Measurements from ENCODE around the gene MCHR1.
"Not testable (repeated sequence)": the region's sequence is repeated elsewhere in the genome, so short reads cannot be mapped to it uniquely, and the experiment has no call there.

Gene MCHR1

DNA sequence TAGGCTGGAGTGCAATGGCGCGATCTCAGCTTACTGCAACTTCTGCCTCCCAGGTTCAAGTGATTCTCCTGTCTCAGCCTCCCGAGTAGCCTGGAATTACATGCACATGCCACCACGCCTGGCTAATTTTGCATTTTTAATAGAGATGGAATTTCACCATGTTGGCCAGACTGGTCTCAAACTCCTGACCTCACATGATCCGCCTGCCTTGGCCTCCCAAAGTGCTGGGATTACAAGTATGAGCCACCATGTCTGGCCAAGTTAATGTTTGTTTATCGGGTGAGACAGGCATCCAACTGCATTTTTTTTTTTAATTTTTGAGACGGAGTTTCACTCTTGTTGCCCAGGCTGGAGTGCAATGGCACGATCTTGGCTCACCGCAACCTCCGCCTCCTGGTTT is 22.6 kb upstream of the MCHR1 start:
- not testable (repeated sequence) for DNase-seq (ENCODE audit: low read depth)

DNA sequence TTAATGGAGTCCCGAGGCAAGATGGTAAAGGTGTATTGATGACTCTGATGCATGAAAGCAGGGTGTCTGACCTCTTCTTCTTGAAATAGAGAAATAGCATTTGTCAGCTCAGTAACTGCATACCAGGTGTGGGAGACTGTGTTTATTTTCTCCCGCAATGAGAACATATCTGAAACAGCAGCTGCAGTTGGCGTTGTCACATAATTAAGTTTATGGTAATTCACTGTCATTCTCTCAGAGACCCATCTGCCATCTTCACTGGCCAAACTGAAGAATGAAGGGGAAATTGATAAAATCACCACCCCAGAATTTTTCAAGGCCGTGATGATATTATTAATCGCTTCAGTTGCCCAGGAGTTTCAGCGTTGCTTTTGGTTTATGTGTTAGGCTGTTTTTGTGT is 20.1 kb upstream of the MCHR1 start:
- no peak for DNase-seq (ENCODE audit: low read depth)

- DNase-seq (ENCODE audit: low read depth), result no peak
Measured at GRCh38 chr22:40660730-40661129, 18.6 kb upstream of the MCHR1 start.

DNA sequence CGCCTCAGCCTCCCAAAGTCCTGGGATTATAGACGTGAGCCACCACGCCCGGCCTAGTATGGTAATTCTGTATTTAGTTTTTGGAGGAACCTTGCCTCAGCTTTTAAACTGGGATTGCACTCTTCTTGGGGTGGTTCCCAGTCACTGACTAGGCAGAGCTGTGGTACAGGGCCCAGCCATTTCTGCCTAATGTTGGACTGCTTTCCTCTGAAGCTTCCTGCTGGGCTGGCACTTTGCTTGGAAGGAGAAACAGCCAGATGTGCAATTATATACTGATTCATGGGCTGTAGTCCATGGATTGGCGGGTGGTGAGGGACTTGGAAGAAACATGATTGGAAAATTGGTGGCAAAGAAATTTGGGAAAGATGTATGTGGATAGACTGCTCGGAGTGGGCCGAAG is 17.6 kb upstream of the MCHR1 start:
- no peak for DNase-seq (ENCODE audit: low read depth)

DNA sequence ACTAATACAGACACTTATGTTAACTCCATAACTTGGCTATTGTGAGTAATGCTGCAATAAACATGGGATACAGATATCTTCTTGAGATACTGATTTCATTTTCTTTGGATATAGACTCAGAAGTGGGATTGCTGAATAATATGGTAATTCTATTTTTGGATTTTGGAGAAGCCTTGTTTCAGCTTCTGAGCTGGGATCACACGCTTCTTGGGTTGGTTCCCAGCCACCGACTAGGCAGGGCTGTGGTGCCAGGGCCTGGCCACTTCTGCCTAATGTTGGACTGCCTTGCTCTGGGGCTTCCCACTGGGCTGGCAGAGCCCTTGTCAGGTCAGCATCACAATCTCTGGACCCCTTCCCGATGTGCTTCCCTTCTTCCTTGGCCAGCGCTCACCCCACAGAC is 14.0 kb upstream of the MCHR1 start:
- no peak for DNase-seq (ENCODE audit: low read depth)

- no peak for DNase-seq (ENCODE audit: low read depth)
Measured at GRCh38 chr22:40666151-40666848, 13.0 kb upstream of the MCHR1 start.

DNA sequence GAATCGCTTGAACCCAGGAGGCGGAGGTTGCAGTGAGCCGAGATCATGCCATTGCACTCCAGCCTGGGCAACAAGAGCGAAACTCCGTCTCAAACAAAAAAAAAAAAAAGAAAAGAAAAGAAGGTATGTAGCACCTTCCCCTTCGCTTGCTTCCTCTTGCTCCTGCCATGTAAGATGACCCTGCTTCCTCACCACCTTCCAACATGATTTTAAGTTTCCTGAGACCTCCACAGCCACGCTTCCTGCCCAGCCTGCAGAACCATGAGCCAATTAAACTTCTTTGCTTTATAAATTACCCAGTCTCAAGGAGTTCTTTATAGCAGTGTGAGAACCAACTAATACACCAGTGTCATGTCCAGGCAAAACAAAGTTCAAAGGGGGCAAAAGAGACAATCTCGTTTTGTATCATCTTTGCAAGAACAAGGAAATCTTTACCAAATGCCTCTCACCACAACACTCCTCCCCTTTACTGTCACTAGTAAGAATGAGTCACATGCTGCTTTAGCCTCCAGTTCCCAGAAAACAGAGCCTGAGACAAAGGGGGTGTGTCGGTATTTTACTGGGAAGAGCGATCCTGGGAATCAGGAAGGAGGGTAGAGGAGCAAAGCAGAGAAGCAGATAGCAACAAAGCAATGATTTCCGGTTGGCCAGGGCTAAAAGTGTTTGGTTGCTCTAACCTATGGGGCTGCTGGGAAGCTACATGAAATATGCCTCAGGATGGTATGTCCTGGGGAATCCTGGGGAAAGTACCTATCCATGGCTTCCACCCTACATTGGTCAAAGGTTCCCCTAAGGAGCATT is 10.5 kb upstream of the MCHR1 start:
- DNase-seq (ENCODE audit: low read depth), result no peak

- DNase-seq (ENCODE audit: low read depth), result no peak
Measured at GRCh38 chr22:40670058-40670457, 9.2 kb upstream of the MCHR1 start.

DNA sequence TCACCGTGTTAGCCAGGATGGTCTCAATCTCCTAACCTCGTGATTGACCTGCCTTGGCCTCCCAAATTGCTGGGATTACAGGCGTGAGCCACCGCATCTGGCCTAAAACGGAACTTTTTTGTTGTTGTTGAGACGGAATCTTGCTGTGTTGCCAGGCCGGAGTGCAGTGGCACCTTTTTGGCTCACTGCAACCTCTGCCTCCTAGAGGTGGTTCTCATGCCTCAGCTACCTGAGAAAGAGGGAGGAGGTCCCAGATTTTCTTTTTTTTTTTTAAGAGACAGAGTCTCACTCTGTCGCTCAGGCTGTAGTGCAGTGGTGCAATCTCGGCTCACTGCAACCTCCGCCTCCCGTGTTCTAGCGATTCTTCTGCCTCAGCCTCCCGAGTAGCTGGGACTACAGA is 7.9 kb upstream of the MCHR1 start:
- DNase-seq (ENCODE audit: low read depth), result no peak

- DNase-seq (ENCODE audit: low read depth), result no peak
Measured at GRCh38 chr22:40671796-40672360, 7.4 kb upstream of the MCHR1 start.

- no peak for DNase-seq (ENCODE audit: low read depth)
Measured at GRCh38 chr22:40673017-40673416, 6.3 kb upstream of the MCHR1 start.

DNA sequence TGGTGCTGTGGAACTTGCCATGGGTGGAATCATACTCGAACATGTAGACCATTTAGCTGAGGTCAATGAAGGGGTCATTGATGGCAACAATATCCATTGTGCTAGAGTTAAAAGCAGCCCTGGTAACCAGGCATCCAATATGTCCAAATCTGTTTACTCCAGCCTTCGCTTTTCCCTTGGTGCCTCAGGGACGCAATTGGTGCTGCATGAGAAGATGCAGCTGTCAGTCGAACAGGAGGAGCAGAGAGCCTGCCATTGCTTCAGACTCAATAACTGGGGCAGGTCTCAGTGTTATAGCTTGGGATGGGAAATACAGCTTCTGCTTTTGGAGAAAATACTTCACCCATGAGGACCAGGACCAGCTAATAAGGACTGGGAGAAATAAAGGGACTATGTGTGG is 5.0 kb upstream of the MCHR1 start:
- DNase-seq (ENCODE audit: low read depth), result no peak

DNA sequence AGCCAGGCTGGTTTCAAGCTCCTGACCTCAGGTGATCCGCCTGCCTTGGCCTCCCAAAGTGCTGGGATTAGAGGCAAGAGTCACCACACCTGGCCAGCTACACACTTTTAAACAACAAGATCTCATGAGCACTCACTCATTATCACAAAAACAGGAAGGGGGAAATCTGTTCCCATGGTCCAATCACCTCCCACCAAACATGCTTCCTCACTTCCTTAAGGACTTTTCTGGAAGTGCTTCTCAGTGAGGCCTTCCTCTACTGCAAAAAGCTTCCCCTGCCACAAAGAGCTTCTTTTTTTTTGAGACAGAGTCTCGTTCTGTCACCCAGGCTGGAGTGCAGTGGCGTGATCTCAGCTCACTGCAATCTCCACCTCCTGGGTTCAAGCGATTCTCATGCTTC is 3.1 kb upstream of the MCHR1 start:
- DNase-seq (ENCODE audit: low read depth), result not testable (repeated sequence)

DNA sequence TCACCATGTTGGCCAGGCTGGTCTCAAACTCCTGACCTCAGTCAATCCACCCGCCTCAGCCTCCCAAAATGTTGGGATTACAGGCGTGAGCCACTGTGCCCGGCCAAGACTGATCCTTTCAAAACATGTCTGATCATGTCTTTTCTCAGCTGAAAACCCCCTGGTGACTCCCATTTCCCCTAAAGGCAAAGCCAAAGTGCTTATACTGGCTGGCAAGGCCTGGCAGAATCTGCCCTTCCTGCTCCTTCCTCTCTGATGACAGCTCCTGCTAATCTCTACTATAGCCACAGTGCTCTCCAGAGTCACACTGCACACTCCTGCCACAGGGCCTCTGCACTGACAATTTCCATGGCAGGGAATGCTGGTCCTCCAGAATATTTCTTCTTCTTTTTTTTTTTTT is 2.6 kb upstream of the MCHR1 start:
- no peak for DNase-seq (ENCODE audit: low read depth)

DNA sequence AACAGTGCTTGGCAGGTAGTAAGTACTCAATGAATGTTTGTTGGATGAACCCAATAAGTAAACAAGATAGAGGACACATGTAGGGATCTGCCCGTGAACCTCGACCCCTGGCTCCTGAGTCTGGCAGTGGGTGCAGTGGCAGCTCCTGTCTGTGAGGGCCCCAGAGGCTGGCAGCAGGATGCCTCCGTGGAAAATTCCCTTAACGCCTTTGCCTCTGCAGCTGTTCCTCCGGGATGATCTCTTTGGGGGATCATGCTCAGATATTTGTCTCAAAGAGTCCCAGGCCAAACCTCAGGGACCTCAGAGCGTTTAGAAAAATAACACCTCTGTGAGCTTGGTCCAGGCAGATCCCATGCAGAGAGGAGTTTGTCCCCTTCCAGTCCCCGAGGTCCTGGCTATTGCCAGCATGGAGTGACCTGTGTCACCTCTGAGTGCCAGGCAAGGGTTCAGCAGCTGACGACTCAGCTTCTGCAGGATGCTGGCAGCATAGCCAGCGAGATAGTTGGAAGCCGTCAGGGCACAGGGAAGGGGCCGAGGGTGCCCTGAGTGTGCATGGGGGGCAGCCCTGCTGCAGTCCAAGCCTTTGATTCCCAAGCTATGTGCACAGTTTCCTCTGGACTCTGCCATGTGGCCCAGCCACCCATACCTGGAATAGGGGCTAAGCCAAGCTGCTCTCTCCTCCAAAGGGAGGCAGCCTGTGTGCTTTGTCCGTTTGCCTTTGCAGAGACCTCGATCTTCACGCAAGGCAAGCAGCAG is 613 bp upstream of the MCHR1 start:
- DNase-seq (ENCODE audit: low read depth), result no peak

GRCh38 chr22:40679964-40680818 is 907 bp downstream of the MCHR1 start:
- no peak for DNase-seq (ENCODE audit: low read depth)

DNA sequence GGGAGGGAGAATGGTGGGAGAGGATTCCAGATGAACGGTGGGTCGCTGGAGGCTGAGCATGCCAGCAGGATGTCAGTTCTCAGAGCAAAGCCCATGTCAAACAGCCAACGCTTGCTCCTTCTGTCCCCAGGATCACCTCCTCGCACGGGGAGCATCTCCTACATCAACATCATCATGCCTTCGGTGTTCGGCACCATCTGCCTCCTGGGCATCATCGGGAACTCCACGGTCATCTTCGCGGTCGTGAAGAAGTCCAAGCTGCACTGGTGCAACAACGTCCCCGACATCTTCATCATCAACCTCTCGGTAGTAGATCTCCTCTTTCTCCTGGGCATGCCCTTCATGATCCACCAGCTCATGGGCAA is 1.5 kb downstream of the MCHR1 start:
- DNase-seq (ENCODE audit: low read depth), result no peak

DNA sequence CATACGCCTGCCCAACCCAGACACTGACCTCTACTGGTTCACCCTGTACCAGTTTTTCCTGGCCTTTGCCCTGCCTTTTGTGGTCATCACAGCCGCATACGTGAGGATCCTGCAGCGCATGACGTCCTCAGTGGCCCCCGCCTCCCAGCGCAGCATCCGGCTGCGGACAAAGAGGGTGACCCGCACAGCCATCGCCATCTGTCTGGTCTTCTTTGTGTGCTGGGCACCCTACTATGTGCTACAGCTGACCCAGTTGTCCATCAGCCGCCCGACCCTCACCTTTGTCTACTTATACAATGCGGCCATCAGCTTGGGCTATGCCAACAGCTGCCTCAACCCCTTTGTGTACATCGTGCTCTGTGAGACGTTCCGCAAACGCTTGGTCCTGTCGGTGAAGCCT is 2.2 kb downstream of the MCHR1 start:
- no peak for DNase-seq (ENCODE audit: low read depth)

DNA sequence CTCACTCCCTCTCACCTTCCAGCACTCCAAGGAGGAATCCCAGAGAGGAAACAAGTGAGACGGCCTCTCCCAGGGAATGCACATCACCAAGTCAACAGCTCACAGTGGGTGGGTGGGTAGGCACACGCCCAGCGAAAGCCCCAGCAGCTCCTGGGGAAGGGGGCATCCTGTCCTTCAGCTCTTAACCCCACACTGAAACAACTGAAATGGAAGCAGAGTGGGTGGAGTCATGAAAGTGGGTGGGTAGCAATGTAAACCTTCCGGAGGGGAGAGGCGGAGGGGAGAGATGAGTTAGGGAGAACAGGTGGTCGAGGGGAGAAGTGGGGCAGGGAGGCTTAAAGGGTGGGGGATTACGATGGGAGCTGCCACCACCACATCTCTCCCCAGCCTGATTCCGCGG is 5.4 kb downstream of the MCHR1 start:
- DNase-seq (ENCODE audit: low read depth), result no peak

DNA sequence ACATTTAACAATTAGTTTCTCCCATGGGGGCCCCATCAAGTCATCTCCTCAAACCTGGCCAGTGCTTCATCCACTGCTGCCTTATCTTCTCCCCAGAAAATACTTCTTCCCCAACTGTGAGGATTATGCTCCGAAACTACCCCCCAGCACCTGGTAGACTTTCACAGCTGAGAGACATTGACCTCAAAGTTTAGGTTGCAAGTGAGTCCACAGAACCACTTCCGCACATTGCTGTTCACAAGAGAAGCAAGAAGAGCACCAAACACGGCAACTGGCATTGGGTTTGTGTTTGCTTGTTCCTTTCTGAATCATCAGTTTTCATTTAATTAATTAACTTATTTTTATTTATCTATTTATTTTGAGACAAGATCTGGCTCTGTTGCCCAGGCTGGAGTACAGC is 6.1 kb downstream of the MCHR1 start:
- no peak for DNase-seq (ENCODE audit: low read depth)

DNA sequence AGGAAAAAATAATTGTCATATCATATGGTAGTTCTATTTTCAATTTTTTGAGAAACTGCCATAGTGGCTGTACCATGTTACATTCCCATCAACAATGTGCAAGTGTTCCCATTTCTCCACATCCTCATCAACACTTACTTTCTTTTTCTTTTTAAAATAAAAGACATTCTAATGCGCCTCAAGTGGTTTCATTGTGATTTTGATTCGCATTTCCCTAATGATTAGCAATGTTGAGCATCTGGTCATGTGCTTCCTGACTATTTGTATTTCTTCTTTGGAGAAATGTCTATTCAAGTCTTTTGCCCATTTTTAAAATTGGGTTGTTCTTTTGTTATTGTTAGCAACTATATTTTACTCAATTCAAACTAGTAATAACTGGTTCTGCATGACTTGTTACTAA is 8.4 kb downstream of the MCHR1 start:
- no peak for DNase-seq (ENCODE audit: low read depth)

GRCh38 chr22:40690370-40690769 is 11.1 kb downstream of the MCHR1 start:
- DNase-seq (ENCODE audit: low read depth), result no peak

All from activated gamma-delta T cell treated with anti-CD3 and anti-CD28 coated beads, Interleukin-2, amount 50 U/mL, for 16 hours (primary cell).